GM18520 (cell line): ENCODE results near the gene KRT27.
"Not testable (repeated sequence)": the region's sequence is repeated elsewhere in the genome, so short reads cannot be mapped to it uniquely, and the experiment has no call there.

Source experiments
- ATAC-seq: cut with Tn5 transposase; IDR thresholded peaks from one replicate; pipeline ENCODE4 v1.9.1; 2021; ENCODE audit not compliant: unreplicated experiment

Gene KRT27

DNA sequence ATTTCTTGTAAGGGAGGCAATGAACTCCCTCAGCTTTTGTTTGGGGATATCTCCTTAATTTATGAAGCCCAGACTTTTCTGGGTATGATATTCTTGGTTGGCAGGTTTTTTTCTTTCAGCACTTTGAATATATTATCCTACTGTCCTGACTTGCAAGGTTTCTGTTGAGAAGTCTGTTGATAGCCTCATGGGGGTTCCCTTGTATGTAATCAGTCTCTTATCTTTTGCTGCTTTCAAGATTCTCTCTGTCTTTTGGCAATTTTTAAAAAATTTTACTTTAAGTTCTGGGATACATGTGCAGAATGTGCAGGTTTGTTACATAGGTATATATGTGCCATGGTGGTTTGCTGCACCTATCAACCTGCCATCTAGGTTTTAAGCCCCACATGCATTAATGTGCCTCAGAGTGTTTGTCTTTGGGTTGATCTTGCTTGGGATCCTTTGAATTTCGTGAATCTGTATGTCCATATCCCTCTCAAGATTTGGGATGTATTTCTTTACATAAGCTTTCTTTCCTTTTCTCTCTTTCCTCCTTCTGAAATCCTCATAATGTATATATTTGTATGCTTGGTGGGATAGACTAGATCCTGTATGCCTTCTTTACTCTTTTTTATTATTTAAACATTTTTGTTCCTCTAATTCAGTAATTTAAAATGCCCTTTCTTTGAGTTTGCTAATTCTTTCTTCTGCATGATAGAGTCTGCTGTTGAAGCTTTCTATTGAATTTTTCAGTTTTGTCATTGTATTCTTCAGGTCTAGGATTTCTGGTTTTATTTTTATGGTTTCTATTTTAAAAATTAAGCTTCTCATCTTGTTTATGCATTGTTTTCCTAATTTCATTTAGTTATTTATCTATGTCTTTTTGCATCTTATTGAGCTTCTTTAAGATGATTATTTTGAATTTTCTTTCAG lies 22.0 kb downstream of the KRT27 start:
- ATAC-seq = no peak

DNA sequence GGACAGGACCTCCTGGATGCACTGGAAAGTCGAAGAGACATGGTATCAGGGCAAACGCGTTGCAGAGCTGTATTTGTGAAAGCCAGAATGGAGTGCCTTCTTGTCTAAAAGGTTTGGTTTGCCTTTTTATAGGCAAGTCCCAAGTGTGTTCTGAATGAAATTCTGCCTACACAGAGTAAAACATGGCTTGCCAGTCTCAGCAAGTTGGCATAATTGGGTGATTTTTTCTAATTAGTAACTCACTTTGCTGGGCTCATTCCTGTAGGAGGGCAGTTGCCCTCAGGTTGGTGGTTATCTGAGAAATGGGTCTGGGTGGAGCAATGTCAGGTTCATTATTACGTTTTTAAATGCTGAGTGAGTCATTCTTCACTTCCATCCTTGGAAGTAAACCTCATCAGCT lies 27.1 kb downstream of the KRT27 start, which contains the start of gene KRT25:
Gene KRT25 (minus strand): TSS at position 101 of the 400 bp plus-strand sequence. CDS start 60 bp downstream, at position 41.
- no peak for ATAC-seq

- no peak for ATAC-seq
Observed at GRCh38 chr17:40753804-40754203, 28.5 kb downstream of the KRT27 start.

DNA sequence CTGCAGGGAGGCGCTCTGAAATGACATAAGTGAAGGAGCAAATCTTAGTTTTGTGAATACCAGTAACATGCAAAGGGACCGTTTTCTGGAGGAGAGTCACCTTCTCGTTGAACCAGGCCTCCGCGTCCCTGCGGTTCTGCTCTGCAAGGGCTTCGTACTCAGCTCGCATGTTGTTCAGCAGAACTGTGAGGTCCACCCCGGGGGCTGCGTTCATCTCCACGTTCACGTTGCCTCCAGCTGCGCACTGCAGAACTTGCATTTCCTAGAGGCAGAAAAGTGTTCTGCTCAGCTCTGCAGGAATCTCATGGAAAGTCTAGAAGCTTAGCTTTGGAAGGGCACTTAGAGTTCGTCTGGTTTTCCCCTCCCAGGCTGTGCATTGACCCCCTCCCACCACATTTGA lies 31.3 kb downstream of the KRT27 start:
- ATAC-seq = no peak

DNA sequence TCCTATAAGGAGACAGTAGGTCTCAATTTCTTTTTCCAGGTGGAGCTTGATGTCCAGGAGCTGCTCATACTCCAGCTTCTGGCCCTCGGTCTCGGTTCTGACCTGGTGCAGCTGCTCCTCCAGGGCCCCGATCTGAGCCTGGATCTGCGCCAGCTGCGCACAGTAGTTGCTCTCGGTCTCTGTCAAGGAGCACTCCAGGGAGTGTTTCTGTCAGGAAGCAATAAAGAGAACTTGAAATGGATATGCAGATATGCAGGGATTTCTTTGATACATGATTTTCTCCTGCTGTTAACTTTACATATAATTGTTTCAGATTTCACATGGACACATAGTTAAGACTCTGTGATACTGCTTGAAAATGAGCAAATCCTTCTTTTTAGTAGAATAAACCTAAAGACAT lies 32.0 kb downstream of the KRT27 start:
- no peak for ATAC-seq

- not testable (repeated sequence) for ATAC-seq
Observed at GRCh38 chr17:40748666-40749065, 33.7 kb downstream of the KRT27 start.

DNA sequence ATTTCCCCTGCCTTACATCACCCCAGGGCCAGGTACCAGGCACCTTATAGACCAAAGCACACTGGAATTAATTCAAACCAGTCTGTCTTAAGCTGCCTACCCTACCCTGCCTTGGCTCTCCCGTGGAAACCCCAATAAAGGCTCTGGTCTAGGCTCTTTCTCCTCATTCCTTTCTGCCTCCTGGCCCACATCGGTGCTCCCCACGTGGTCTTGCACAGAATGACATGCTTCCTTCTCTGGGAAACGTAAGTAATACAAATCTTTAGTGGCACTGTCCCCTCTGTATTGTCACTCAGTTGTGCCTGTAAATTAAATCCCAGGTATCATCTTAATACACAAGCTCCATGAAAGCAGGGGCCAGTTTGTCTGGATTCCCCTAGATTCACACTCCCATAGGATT lies 43.8 kb downstream of the KRT27 start:
- ATAC-seq = no peak

DNA sequence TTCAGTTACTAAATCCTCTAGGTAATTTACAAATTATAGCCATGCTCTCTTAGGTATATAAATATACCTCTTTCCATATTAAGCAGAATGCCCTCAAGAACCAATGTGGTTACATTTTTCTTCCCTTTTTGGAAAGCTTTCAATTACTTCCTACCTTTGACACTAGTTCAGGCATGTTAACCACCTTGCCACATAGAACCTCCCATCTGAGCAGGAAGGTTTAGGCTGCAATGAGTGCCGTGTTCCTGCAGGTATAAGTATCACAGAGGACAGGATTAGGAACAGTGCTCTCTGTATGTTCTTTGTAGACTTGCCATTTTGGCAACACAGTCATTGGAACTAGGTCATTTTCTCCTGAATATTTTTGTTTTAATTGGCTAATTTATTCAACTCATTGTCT lies 47.3 kb downstream of the KRT27 start:
- no peak for ATAC-seq

DNA sequence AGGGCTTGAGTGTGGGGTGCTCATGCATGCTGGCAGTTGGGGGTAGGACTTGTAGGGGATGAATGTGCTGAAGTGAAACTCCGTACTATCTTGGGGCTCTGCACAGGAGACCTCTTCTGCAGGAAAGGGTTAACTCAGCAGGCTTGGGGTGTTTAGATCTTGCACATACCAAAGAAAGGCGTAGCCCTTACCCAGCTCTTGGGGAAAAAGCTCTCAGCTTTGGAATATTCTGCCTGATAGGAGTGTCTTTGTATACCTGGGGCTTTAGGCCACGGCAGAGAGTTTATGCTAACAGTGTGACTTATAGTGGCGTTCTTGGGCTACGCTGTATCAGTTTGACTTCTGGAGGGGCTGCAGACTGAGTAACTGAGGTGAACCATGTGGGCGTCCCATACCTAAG lies 48.3 kb downstream of the KRT27 start:
- ATAC-seq = no peak

DNA sequence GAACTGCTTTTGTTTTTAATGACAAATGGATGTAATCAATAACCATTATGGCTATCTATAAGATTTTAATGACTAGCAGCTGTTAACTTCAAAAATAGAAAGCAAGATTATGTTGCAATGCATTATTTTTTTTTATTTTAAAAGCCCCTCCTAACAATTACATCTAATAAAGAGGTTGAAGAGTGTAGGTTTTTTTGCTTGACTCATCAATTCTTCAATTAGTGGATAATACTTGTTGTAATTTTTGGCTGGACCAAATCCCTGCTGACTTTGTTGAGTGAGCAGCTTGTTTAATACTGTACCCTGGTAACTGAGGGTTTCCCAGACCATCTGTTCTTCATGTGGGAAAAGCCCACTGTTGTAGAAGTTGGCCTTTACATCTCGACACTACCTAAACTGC lies 51.4 kb downstream of the KRT27 start:
- no peak for ATAC-seq

DNA sequence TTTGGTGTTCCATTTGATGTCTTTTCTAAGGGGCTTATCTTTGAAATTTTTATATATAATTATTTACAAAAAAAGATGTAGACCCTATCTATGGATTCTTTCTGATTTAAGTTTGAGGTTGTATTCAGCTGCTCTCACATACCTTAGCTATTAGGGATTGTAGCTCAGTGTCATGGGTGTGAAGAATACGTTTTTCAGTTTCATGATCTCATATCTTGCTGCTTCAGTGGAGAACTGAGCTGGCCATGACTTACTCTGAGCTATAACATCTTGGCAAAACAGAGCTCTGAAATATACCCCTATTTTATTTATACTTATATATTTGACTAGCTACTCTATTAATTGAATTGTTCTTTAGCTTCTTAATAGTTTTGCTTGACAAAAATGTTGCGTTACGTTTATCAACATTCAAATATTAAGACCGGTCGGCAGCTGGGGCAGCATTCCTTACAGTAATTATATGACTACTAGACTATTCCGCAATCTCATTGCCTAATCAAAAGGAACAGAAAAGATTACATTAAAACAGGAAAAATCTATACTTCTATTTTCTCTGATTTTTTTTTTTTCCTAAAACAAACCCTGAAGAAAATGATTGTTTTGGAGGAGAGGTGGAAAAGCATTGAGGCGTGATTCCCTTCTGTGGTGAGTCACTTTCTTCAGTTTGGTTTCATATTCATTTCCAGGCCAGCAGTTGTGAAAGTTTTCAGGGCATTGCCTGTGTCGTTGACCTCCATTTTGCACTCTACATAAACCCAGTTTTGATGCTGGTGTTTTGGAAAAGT lies 54.7 kb downstream of the KRT27 start:
- no peak for ATAC-seq

DNA sequence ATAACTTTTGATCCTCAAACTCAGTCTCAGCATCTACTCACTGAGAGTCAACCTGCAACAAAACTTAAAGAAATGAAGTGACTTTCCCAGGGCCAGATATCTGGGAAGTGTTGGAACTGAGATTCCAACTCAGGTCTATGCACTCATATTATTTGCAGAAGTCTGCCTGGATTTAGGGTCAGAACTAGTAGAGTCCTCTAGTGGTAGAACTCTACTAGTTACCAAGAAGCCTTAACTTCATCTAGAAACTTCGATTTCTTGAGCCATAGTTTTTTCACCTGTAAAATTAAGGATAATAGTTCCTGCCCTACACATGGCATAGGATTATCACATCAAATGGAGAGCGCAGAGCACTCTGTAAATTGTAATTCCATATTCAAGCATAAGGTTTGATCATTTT lies 55.4 kb downstream of the KRT27 start:
- no peak for ATAC-seq
